SH-SY5Y (cell line): ENCODE data around the gene SUSD1.

Experiments
- GATA2 ChIP-seq: IDR thresholded peaks from 2 replicates; pipeline ENCODE4 v1.6.1; 2011; ENCODE audit warnings: mild to moderate bottlenecking, low read depth, low read length
- GATA3 ChIP-seq: IDR thresholded peaks from 2 replicates; pipeline ENCODE4 v1.6.1; 2011; ENCODE audit warnings: low read depth, mild to moderate bottlenecking, low read length, moderate library complexity

DNA sequence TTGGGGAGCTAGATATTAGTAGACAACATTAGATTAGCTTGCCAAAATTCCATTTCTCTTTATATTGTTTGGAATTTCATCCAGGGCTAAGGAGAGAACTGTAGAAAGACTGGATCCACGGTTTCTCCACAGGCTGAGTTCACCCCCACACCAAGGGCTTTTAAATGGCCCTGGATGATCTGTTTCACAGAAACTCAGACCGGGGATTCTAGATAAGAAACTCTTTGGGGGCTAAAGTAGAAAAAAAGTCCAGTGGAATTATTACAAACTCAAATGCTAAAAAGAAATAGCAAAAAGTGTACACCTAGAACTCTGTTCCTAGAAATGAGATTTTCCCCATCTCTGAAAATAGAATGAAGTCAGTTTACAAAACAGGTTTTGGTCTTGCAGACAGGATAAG is 80.9 kb downstream of the SUSD1 start:
- no peak for TF ChIP-seq GATA2
- TF ChIP-seq GATA3, result no peak
